NT2/D1 (cell line): Measurements from ENCODE around the gene OR5K2.

Source experiments
- SUZ12 ChIP-seq: IDR thresholded peaks from 2 replicates; pipeline ENCODE4 v1.6.1; 2011; ENCODE audit not compliant: insufficient read length, insufficient read depth; ENCODE audit errors: extremely low read depth
- YY1 ChIP-seq: IDR thresholded peaks from 2 replicates; pipeline ENCODE4 v1.6.1; 2011; ENCODE audit not compliant: insufficient read length, insufficient read depth
- ZNF274 ChIP-seq: IDR thresholded peaks from 2 replicates; pipeline ENCODE4 v1.6.1; 2011; ENCODE audit warnings: mild to moderate bottlenecking, low read depth, low read length

- TF ChIP-seq YY1 (no peak), SUZ12 (no peak), ZNF274 (no peak)
Observed at GRCh38 chr3:98534168-98534567, 36.7 kb downstream of the OR5K2 start.
